Measurements from ENCODE around the gene ERP44.

Gene ERP44

GRCh38 chr9:99947395-99947794 lies 151.4 kb downstream of the ERP44 start:
- no peak for DNase-seq (ENCODE audit: low read depth in 2 of 2)

GRCh38 chr9:99936947-99937587 lies 161.7 kb downstream of the ERP44 start:
- no peak for DNase-seq (ENCODE audit: low read depth in 2 of 2)

GRCh38 chr9:99931155-99931840 lies 167.5 kb downstream of the ERP44 start:
- DNase-seq (ENCODE audit: low read depth in 2 of 2), result no peak

GRCh38 chr9:99929652-99930051 lies 169.1 kb downstream of the ERP44 start:
- DNase-seq (ENCODE audit: low read depth in 2 of 2), result no peak

All from stimulated activated CD8-positive, alpha-beta memory T cell treated with anti-CD3 and anti-CD28 coated beads, Interleukin-15, amount 100 ng/mL, for 4 hours (primary cell).